ENCODE measurements around the gene CRABP1. TPM values are rescaled to one million over a fixed set of nuclear protein-coding genes. Genes with fewer than 3 reads are reported as not detected.

CRABP1 gene
- total RNA-seq, 1 experiment from 2014 or later, result 0.47 TPM

DNA sequence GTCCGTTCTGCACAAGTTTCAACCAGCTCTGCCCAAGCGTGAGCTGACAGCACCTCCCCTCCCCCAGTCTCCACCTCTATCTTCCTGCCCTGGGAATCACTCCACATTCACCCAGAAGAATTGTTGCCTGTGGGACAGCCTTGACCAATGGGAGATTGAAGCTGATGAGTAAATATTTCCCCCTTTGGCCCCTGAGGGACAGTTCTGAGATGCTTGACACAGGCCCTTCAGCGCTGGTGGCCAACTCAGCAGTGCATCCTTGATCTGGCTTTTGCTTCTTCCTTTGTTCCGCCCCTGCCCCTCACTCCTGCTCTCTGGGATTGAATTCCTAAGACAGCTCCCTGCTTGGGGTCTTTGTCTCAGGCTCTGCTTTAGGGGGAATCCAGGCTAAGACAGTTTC is 27.6 kb upstream of the CRABP1 start:
- RAD21 ChIA-PET (ENCODE audit: low non-redundant PET in 1 of 2, low total read pairs in 2 of 2, uncharacterized antibody in 2 of 2, unreplicated experiment in 2 of 2), result no interaction called here
- ATAC-seq (no peak), DNase-seq (ENCODE audit: low read depth, low spot score) (no peak)
- intact Hi-C loops (cut with micrococcal nuclease), result no loop called here
- BruUV-seq (replicated peaks), result no TSS peak
- Histone ChIP-seq H3K9me2 (ENCODE audit: insufficient read depth) (no peaks in the 10 kb centered on the region), H2AFZ (ENCODE audit: low read depth, low read length, poor library complexity, severe bottlenecking) (no peak overlapping the region), H3K9ac (ENCODE audit: low read length) (no peak overlapping the region), H3K4me1 (ENCODE audit: control insufficient read depth in 1 of 2, insufficient read depth in 2 of 2, low read length in 2 of 2) (peaks cover 4 to 19% of the 10 kb centered on the region in 2 experiments; a peak in 3 of 4 replicates), H3K27ac (ENCODE audit: low read depth, low read length) (no peak overlapping the region), H3K4me2 (ENCODE audit: low read length) (no peak overlapping the region), H3K79me2 (ENCODE audit: insufficient read depth, low read length) (no peaks in the 10 kb centered on the region), H3K9me3 (ENCODE audit: control insufficient read depth in 1 of 2, insufficient read depth in 1 of 2, low read depth in 1 of 2, low read length in 2 of 2) (no peaks in the 10 kb centered on the region), H4K20me1 (ENCODE audit: insufficient read depth) (no peaks in the 10 kb centered on the region), H3K36me3 (ENCODE audit: control insufficient read depth in 1 of 2, insufficient read depth in 2 of 2, low read length in 2 of 2) (no peaks in the 10 kb centered on the region), H3K4me3 (replicated peaks in 1 of 2; ENCODE audit: low read depth in 1 of 2, low read length in 2 of 2) (no peak overlapping the region), H3K27me3 (ENCODE audit: insufficient read depth, low read length) (no peaks in the 10 kb centered on the region)
- CTCF ChIA-PET, result interaction anchor here (2.2 kb wide), 1 partner anchor 110 kb away, joined by 10 read pairs; no protein-coding TSS in a partner anchor
- no peak for TF ChIP-seq YY1 (IDR thresholded peaks at IDR 0.05; ENCODE audit: extremely low read depth, insufficient replicate concordance, low read depth, low read length)
- TF ChIP-seq, protein P1, sequence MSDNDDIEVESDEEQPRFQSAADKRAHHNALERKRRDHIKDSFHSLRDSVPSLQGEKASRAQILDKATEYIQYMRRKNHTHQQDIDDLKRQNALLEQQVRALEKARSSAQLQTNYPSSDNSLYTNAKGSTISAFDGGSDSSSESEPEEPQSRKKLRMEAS (IDR thresholded peaks at IDR 0.05), result no peak
- POLR2A ChIA-PET, result no interaction called here

DNA sequence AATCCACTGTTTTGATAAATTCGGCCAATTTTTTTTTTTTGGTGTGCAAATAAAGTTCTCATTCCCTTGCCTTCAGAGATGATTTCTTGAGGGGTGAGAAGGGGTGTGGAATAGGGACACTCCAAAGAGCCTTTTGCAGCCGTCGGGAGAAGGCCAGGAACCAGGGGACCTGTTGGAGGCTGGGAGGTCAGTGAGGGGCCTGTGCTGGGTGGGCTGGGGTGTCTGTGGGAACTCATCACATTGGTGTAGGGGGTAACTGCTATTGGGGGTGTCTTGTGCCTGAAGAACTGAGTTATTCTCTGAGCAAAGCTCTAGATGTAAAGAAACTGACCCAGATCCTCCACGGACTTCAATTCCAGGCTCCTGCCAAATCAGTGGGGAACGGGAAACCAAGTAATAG is 27.2 kb upstream of the CRABP1 start:
- Histone ChIP-seq H3K79me2 (ENCODE audit: insufficient read depth, low read length) (no peaks in the 10 kb centered on the region), H3K27me3 (ENCODE audit: insufficient read depth, low read length) (no peaks in the 10 kb centered on the region), H3K27ac (ENCODE audit: low read depth, low read length) (no peak overlapping the region), H3K4me1 (ENCODE audit: control insufficient read depth in 1 of 2, insufficient read depth in 2 of 2, low read length in 2 of 2) (peaks cover 3 to 17% of the 10 kb centered on the region in 2 experiments; a peak in 3 of 4 replicates), H3K9ac (ENCODE audit: low read length) (no peak overlapping the region), H3K9me3 (ENCODE audit: control insufficient read depth in 1 of 2, insufficient read depth in 1 of 2, low read depth in 1 of 2, low read length in 2 of 2) (no peaks in the 10 kb centered on the region), H2AFZ (ENCODE audit: low read depth, low read length, poor library complexity, severe bottlenecking) (no peak overlapping the region), H3K4me3 (replicated peaks in 1 of 2; ENCODE audit: low read depth in 1 of 2, low read length in 2 of 2) (no peak overlapping the region), H3K36me3 (ENCODE audit: control insufficient read depth in 1 of 2, insufficient read depth in 2 of 2, low read length in 2 of 2) (no peaks in the 10 kb centered on the region), H3K9me2 (ENCODE audit: insufficient read depth) (no peaks in the 10 kb centered on the region), H4K20me1 (ENCODE audit: insufficient read depth) (no peaks in the 10 kb centered on the region), H3K4me2 (ENCODE audit: low read length) (no peak overlapping the region)
- ChIA-PET POLR2A (no interaction called here), RAD21 (ENCODE audit: low non-redundant PET in 1 of 2, low total read pairs in 2 of 2, uncharacterized antibody in 2 of 2, unreplicated experiment in 2 of 2) (no interaction called here), CTCF (interaction anchor here (2.2 kb wide), 1 partner anchor 110 kb away, joined by 10 read pairs; no protein-coding TSS in a partner anchor)
- BruUV-seq (replicated peaks), result no TSS peak
- DNase-seq (ENCODE audit: low read depth, low spot score) (no peak), ATAC-seq (no peak)
- no peak for TF ChIP-seq JUND (IDR thresholded peaks at IDR 0.05)
- TF ChIP-seq EZH2phosphoT487 (IDR thresholded peaks at IDR 0.05; ENCODE audit: borderline replicate concordance), result no peak
- TF ChIP-seq EZH2 (IDR thresholded peaks at IDR 0.05), result no peak
- TF ChIP-seq, protein P2, sequence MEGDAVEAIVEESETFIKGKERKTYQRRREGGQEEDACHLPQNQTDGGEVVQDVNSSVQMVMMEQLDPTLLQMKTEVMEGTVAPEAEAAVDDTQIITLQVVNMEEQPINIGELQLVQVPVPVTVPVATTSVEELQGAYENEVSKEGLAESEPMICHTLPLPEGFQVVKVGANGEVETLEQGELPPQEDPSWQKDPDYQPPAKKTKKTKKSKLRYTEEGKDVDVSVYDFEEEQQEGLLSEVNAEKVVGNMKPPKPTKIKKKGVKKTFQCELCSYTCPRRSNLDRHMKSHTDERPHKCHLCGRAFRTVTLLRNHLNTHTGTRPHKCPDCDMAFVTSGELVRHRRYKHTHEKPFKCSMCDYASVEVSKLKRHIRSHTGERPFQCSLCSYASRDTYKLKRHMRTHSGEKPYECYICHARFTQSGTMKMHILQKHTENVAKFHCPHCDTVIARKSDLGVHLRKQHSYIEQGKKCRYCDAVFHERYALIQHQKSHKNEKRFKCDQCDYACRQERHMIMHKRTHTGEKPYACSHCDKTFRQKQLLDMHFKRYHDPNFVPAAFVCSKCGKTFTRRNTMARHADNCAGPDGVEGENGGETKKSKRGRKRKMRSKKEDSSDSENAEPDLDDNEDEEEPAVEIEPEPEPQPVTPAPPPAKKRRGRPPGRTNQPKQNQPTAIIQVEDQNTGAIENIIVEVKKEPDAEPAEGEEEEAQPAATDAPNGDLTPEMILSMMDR (IDR thresholded peaks at IDR 0.05 in 2 of 3, conservative IDR thresholded peaks at IDR 0.05 in 1 of 3; ENCODE audit: borderline replicate concordance in 1 of 3, insufficient read depth in 1 of 3, low read depth in 2 of 3, low read length in 2 of 3), result no peak
- no peak for TF ChIP-seq SRF (IDR thresholded peaks at IDR 0.05; ENCODE audit: low read depth)
- TF ChIP-seq YY1 (IDR thresholded peaks at IDR 0.05; ENCODE audit: extremely low read depth, insufficient replicate concordance, low read depth, low read length), result no peak
- TF ChIP-seq, protein P3, sequence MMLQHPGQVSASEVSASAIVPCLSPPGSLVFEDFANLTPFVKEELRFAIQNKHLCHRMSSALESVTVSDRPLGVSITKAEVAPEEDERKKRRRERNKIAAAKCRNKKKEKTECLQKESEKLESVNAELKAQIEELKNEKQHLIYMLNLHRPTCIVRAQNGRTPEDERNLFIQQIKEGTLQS (IDR thresholded peaks at IDR 0.05), result no peak
- no peak for TF ChIP-seq RAD21 (IDR thresholded peaks at IDR 0.05; ENCODE audit: low read depth)
- TF ChIP-seq, protein P1 (IDR thresholded peaks at IDR 0.05), result no peak
- TF ChIP-seq SIN3A (IDR thresholded peaks at IDR 0.05; ENCODE audit: low read depth), result no peak
- TF ChIP-seq CBX3 (IDR thresholded peaks at IDR 0.05; ENCODE audit: low read depth), result no peak
- TF ChIP-seq, protein P4, sequence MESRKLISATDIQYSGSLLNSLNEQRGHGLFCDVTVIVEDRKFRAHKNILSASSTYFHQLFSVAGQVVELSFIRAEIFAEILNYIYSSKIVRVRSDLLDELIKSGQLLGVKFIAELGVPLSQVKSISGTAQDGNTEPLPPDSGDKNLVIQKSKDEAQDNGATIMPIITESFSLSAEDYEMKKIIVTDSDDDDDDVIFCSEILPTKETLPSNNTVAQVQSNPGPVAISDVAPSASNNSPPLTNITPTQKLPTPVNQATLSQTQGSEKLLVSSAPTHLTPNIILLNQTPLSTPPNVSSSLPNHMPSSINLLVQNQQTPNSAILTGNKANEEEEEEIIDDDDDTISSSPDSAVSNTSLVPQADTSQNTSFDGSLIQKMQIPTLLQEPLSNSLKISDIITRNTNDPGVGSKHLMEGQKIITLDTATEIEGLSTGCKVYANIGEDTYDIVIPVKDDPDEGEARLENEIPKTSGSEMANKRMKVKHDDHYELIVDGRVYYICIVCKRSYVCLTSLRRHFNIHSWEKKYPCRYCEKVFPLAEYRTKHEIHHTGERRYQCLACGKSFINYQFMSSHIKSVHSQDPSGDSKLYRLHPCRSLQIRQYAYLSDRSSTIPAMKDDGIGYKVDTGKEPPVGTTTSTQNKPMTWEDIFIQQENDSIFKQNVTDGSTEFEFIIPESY (IDR thresholded peaks at IDR 0.05; ENCODE audit: extremely low read depth, insufficient replicate concordance, low read length), result no peak
- no peak for TF ChIP-seq ZNF274 (IDR thresholded peaks at IDR 0.05; ENCODE audit: low read depth, low read length)
- intact Hi-C loops (cut with micrococcal nuclease), result no loop called here

All from HCT116 (cell line).